SKM-1 treated with dmso at 0.1 percent for 144 hours (cell line): ENCODE results near the gene KLC3.

ENCODE experiments used
- DNase-seq: peaks from one replicate; lab custom pipeline; 2025; ENCODE audit not compliant: unreplicated experiment; lab: John Stamatoyannopoulos, UW

KLC3 gene

DNA sequence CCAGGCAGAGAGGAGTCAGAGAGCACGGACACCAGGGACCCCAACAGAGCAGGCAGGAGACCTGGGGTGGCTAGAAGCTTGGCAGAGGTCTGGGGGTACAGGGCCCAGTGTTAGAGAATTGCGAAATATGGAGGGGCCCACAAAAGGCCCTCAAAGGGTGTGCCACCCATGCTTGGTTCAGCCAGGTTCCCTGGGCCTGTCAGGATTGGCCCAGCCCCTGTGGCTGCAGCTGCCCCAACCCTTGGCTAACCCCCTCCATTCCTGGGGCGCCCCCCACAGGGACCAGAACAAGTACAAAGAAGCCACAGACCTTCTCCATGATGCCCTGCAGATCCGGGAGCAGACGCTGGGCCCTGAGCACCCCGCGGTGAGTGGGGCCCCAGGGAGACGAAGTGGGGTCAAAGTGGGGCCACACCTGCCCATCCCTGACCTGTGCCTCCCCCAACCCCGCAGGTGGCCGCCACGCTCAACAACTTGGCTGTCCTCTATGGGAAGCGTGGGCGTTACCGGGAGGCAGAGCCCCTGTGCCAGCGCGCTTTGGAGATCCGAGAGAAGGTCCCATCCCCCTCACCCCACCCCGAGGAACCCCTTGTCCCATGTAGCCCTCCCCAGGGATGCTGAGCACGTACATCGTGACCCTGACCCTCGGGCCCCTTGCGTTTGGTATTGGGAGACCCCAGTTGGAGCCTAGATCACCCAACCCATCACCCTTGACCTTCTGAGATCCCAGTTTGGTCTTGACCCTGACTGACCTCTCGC lies 8.0 kb downstream of the KLC3 start:
- no peak for DNase-seq

DNA sequence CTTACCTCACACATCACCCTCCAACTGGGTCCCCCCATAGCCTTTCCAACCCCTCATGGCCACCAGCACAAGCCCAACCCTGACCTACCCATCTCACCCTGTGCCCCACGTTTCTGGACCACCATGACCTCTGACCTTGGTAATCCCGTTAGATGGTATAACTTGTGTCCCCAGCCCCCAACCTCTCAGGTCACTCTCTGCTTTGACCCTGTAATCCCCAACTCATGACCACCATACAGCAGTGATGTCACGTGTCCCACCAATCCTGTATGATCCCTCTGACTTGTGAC lies 8.5 kb downstream of the KLC3 start:
- DNase-seq: no peak

DNA sequence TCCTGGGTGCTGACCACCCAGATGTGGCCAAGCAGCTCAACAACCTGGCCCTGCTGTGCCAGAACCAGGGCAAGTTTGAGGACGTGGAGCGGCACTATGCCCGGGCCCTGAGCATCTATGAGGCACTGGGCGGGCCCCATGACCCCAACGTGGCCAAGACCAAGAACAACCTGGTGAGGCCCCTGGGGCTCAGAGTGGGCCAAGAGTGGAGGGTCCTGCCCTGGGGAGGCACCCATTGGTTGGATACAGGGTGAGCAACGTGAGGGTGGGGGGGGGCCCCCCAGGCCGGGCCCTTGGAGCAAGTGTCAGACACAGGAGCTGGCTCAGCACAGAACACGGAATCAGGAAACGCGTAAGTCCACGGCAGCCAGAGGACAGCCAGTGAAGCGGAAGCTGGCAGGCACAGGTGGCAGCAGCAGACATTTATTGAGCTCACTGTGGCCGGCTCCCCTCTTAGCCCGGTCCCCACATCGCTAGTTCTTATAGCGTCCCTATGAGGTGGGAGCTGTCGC lies 8.9 kb downstream of the KLC3 start:
- DNase-seq: no peak

- no peak for DNase-seq
Observed at GRCh38 chr19:45350477-45351058, 10.0 kb downstream of the KLC3 start.

DNA sequence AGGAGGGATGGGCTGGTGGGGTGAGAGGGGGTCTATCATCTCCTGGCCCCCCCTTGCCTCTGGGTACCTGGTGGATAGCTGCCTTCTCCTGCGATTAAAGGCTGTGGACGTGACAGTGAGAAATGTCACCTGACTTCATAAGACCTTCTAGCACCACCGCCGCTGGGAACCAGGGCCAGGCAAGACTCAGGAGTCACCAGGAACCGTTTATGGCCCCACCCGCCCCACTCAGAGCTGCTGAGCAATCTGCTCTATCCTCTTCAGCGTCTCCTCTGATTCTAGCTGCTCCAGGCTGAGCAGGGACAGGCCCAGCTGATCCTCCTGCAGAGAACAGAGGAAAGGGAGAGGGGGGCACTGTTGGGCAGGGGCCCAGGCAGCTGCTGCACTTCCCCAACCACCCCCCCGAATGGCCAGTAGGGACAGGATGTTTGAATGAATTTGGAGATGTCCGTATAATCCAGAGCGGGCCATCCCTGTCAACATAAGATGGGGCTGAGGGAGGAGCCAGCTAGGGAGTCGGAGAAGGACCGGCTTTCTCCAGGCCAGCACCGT lies 10.9 kb downstream of the KLC3 start:
- no peak for DNase-seq

- DNase-seq: no peak
Observed at GRCh38 chr19:45352062-45352461, 11.5 kb downstream of the KLC3 start.

GRCh38 chr19:45352471-45352870 lies 11.9 kb downstream of the KLC3 start:
- DNase-seq: no peak

GRCh38 chr19:45352914-45353796 lies 12.6 kb downstream of the KLC3 start:
- no peak for DNase-seq

- DNase-seq: no peak
Observed at GRCh38 chr19:45354241-45354842, 13.8 kb downstream of the KLC3 start.

DNA sequence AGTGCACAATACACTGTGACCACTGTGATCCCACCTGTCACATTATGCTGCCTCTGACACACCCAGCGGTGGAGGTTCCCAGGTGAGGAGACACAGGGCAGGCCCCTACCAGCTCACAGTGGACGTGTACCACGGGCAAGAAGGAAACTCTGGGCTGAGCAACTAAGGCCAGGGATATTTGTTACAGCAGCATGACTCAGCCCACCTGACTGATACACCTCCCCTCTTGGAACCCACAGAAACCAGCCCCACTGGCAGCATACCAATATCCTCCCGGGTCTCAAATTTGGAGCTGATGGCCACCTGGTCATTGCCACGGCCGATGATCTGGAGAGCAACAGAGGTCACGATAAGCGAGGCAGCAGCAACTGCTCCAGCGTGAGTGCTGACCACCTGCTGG lies 14.9 kb downstream of the KLC3 start:
- no peak for DNase-seq

- no peak for DNase-seq
Observed at GRCh38 chr19:45355910-45356309, 15.4 kb downstream of the KLC3 start.

DNA sequence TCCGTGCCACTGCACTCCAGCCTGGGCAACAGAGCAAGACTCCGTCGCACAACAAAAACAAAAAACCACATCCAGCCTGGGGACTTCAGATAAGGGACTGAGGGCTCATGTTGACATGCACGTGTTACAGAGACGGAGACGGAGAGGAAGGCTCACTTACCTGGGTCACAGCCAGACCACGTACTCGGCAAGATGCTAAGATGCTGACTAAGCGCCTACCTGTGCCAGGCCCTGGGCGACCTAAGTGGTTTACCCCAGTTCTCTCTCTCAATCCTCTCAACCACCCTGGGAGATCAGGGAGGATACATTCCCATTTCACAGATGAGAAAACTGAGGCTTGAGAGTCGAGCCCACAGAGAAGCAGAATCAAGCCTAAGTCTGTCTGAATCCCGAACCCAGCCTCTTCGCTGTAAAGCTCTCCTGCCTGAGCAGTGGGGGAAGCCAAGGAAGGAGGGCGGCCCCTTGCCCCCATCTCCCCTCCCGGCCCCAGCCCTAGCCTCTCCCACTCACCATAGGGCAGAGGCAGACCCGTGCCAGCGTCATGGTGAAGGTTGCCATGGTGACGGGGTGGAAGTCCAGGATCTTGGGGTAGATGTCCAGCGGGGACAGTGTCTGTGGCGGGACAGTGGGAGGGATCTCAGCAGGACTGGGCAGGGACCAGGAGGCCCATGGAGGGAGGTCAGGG lies 16.4 kb downstream of the KLC3 start:
- DNase-seq: no peak

- DNase-seq: no peak
Observed at GRCh38 chr19:45357445-45357783, 16.9 kb downstream of the KLC3 start.

GRCh38 chr19:45358213-45358792 lies 17.8 kb downstream of the KLC3 start:
- DNase-seq: no peak

- DNase-seq: no peak
Observed at GRCh38 chr19:45361608-45362007, 21.1 kb downstream of the KLC3 start.

DNA sequence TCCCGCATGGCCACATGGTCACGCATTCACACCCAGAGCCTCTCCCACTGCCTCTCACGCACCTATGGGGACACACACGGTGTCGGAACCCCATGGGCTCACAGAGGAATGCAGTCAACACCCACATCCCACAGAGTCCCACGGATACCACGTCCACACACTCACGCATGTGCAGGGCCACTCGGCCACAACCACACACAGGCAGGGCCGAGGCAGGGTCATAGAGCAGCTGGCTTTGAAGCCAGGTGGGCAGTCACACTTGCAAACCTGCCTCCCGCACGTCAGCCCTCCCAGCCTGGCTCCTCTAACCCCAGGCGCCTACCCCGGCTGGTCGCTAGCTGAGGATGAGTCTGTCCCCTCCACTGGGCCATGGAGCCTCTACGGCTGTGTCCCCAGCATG lies 21.7 kb downstream of the KLC3 start:
- DNase-seq: no peak

DNA sequence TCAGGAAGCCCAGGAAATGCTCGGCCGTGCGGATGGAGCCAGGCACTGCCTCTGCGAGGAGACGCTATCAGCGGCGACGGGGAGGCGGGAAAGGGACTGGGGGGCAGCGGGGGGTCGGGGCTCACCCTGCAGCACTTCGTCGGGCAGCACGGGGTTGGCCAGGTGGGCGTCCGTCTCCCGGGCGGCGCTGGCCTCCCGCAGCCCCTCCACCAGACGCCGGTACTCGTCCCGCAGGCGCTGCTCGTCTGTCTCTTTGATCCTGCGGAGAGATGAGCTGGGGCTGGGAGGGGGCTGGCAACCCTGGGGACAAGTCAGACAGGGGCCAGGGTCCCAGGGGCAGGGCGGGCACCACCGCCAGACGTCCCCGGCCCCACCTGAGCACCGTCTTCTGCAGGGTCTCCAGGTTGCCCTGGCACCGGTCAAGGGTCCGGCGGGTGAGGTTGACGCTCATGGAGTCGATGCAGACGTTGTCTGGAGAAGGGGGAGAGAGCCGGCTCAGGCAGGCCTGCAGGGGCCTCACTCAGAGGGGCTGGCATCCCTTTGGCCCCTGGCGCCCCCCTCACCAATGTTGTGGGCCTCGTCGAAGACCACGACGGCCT lies 23.4 kb downstream of the KLC3 start:
- no peak for DNase-seq

GRCh38 chr19:45364696-45365095 lies 24.1 kb downstream of the KLC3 start:
- DNase-seq: no peak

DNA sequence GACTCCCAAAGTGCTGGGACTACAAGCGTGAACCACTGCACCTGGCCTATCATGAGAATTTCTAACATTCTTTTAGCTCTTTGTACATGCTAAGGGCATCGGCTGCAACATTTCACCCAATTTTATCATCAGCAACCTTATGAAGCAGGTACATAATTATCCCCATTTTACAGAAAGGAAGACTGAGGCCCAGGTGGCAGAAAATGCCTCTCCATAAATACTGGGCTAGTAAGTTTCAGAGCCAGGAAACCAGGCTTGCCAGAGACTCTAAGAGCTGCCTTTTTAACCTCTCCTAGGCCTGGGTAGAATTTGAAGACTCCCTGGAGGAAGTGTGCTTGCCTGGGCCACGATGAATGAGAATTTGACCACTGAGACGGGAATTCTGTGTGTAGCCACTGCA lies 27.6 kb downstream of the KLC3 start:
- no peak for DNase-seq

DNA sequence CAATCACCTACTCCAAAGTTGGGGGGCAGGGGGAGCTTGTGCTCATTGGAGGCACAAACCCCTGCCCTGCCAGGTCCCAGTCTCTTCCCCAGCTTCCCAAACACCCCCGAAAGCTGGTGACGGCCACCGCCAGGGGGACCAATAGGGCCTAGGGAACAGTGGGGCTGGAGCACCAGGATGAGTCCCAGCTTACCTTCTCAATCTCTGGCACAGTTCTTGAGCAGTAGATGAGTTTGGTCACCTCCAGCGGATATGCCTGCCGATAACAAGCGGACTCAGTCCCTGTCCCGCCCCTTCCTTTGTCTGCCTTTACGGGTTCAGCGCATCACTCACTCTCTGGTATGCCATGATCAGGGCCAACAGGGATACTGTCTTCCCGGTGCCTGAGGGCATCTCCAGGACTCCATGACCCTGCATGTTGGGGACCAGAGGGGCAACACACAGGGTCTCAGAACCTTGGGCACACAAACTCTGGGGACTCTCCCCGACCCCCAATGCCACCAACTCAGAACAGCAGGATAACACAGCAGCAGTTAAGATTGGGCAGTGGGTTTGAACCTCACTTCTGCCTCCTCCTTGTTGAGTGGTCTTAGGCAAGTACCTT lies 28.3 kb downstream of the KLC3 start:
- no peak for DNase-seq
